GM12872 (cell line): ENCODE data around the gene ST3GAL5.

Experiments used
- TF ChIP-seq, protein P1 (sequence below): IDR thresholded peaks from 3 replicates; pipeline ENCODE4 v1.5.1; 2011; ENCODE audit warnings: low read depth, mild to moderate bottlenecking, low read length, moderate library complexity; ENCODE audit not compliant: insufficient read depth

ST3GAL5 gene

DNA sequence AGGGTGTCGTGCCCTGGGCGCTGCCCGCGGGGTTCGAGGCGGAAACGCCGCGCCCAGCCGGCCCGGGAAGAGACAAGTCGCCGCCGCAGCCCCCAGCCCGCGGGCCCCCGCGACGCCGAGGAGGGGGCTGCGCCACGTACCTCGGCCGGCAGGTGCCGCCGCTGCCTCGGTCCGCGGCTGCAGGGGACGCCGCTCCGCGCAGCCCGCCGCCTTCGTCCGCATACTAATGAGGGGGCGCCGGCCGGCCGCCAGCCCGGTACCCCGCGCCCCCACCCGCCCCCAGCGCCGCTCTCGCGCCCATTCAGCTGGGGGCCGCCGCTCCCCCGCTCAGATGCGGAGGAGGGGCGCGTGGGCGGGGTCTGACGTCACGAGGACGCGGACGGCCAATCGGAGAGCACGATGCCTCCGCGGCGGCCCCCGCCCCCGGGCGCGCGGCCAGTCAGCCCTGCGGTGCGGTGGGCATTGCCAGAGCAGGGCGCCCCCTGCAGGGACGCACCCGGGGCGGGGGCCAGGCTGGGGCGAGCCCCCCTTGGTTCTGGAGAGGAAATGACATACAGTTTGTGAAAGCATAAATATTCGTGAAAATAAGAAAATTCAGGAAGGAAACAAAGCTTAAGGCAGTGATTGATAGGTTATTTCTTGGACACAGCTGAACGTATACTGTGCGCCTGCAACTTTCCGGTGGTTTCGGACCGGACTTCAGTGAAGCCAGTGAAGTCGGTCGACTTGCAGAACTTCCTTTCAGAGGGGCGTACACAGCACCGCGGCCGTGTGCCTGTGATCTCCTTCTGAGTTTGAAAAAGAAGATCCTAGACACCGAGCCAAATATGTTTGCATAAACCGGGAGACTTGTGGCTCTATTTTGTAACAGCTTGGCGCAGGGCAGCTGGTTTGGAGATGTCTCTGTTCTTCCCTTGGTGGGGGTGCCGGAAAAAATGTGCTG, at the start of gene ST3GAL5:
Gene ST3GAL5 (minus strand): TSS at position 307 of the 943 bp plus-strand sequence. CDS start 85 bp downstream, at position 222.
- TF ChIP-seq, protein P1, sequence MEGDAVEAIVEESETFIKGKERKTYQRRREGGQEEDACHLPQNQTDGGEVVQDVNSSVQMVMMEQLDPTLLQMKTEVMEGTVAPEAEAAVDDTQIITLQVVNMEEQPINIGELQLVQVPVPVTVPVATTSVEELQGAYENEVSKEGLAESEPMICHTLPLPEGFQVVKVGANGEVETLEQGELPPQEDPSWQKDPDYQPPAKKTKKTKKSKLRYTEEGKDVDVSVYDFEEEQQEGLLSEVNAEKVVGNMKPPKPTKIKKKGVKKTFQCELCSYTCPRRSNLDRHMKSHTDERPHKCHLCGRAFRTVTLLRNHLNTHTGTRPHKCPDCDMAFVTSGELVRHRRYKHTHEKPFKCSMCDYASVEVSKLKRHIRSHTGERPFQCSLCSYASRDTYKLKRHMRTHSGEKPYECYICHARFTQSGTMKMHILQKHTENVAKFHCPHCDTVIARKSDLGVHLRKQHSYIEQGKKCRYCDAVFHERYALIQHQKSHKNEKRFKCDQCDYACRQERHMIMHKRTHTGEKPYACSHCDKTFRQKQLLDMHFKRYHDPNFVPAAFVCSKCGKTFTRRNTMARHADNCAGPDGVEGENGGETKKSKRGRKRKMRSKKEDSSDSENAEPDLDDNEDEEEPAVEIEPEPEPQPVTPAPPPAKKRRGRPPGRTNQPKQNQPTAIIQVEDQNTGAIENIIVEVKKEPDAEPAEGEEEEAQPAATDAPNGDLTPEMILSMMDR = peak; percentile 76

DNA sequence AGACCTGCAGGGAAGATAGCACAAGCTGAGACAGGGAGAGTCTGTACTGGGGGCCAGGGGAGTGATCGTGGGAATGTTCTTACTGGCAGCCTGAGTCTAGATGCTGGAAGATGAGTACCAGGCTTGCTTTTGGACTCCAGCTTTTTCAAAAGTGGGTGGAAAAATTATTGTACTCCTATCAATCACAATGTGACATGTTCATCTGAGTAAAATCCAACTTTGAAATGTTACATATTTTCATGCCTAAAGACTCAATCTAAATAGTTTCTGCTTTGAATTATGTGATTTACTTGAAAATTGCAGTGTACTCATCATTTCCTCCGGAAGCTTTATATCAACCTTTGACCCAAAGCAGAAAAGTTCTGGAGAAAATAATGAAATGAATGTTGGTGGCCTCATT, 49.7 kb upstream of the ST3GAL5 start:
- TF ChIP-seq, protein P1 = no peak

DNA sequence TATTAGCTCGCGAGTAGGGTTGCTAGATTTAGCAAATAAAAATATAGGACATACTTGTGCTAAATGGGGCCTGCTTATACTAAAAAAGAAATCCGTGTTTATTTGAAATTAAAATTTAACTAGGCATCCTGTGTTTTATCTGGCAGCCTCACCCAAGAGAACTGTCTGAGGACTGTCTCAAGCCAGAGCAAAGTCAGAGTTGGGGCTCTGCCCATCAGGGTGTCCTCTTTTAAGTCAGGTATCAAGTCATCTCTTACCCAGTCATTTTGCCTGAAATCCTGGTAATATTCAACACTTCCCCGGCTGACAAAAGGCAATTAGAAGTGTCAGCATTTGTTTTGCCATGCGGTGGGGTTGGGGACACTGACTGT, 48.3 kb upstream of the ST3GAL5 start:
- TF ChIP-seq, protein P1 = no peak

DNA sequence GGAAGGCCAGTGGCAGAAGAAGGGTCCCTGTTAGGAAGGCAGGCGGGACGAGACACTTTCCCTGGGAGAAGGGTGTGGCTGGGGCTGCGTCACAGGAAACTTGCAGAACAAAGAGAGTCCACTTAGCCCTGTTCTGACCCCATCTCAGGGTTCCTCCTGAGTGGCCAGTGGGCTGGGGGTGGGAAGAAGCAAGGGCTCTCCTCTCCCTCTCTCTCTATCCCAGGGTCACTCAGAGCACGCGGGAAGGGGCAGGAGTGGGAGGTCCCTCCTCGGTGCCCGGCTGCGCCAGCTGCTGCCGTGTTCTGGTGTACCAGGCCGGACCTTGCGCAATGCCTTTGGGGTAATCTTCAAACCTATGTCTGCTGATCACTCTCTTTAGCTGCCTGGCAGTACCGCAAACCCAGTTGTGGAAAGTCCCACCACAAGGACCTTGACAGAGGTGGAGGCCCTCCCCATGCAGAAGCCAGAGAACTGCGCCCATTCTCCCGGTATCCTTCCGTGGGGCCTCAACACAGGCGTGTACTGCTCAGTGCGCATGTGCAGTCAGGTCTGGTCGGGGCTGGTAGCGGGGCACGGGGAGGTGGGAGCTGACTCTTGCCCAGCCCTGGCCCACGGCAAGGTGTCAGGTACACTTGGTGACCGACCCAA, 47.8 kb upstream of the ST3GAL5 start:
- TF ChIP-seq, protein P1 = no peak

DNA sequence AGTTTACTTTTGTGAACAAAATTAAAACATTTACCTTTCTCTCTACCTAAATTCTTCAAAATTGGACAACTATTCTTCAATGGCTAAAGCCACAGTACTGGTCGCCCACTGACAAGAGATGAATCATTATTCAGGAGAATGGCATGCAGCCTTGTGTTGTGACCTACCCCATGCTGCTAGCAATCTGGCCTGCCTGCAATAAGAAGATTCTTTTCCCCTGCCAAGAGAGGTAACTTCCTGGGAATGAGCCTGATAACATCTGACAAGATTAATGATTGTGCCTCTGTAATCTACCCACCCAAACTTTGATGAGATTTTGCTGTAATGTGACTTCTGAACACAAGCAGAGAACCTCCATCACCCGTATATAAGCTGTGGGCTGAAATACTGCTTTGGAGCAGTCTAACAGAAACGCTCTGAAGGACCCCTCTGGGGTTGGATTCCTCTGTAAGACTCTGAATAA, 47.0 kb upstream of the ST3GAL5 start:
- TF ChIP-seq, protein P1 = no peak

DNA sequence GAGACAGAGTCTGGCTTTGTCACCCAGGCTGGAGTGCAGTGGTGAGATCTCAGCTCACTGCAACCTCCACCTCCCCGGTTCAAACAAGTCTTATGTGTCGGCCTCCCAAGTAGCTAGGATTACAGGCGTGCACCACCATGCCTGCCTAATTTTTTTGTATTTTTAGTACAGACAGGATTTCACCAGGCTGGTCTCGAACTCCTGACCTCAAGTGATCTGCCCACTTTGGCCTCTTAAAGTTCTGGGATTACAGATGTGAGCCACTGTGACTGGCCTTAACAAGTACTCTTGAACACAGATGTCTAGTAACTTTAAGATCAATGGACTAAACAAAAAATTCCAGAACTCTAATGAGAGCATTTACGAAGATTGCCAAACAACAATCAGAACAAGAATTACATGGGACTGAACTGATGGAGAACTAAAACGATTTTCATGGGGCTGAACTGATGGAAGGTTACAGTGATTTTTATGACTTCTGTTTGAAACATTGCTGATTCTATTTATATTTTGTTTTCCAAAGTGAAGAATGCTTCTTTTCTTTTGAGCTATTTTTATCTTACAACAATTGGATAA, 46.5 kb upstream of the ST3GAL5 start:
- TF ChIP-seq, protein P1 = no peak
